Esophagus muscularis mucosa (tissue), 3 donors: Measurements from ENCODE around the gene KCNAB1.

ENCODE experiments used
- CTCF ChIP-seq, 3 experiments: fragments of 200-600 bp in 2 of 3; fragments of 450-650 bp in 1 of 3; sonication (generic) in 2 of 3; IDR thresholded peaks; one replicate each; pipeline ENCODE4 v1.5.1; 2017 to 2019; ENCODE audit warnings: antibody characterized with exemption in 3 of 3, mild to moderate bottlenecking in 2 of 3, moderate library complexity in 1 of 3
- POLR2AphosphoS5 ChIP-seq, 2 donors: sonication (generic); formaldehyde crosslinking; IDR thresholded peaks; one replicate each; pipeline ENCODE4 v1.6.1; 2017; ENCODE audit warnings: antibody characterized with exemption in 2 of 2

GRCh38 chr3:156495816-156496215 is 375.4 kb downstream of the KCNAB1 start:
- TF ChIP-seq POLR2AphosphoS5 (IDR thresholded peaks at IDR 0.05) (no peak), CTCF (IDR thresholded peaks at IDR 0.05) (no peak)
